OCI-LY7 (cell line): Measurements from ENCODE around the gene DHODH. TPM values are rescaled to one million over a fixed set of nuclear protein-coding genes. Genes with fewer than 3 reads are reported as not detected.

ENCODE experiments used
- BruUV-seq: library from RNA; stranded (reverse); fragments of 400-500 nt; replicated peaks from 2 replicates; lab custom pipeline; 2021; lab: Mats Ljungman, UMichigan
- CTCF ChIA-PET: fragments of 300-600 bp; sonication (Branson Sonifier 250); formaldehyde crosslinking; loops from one replicate; lab custom pipeline; 2022; ENCODE audit warnings: antibody characterized with exemption; ENCODE audit not compliant: unreplicated experiment; lab: Charles Lee
- POLR2A ChIA-PET: fragments of 300-600 bp; sonication (Branson Sonifier 250); formaldehyde crosslinking; loops from one replicate; lab custom pipeline; 2022; ENCODE audit warnings: antibody characterized with exemption; lab: Charles Lee
- DNase-seq: peaks from one replicate; pipeline ENCODE4 v3.0.0-alpha.2; 2015; ENCODE audit warnings: low spot score
- H2AFZ ChIP-seq: fragments of 200-600 bp; sonication (generic), shearing (Covaris generic); 2 replicates; pipeline ENCODE4 v1.6.1; 2014; ENCODE audit warnings: mild to moderate bottlenecking, antibody characterized with exemption, low read length, moderate library complexity
- H3K27ac ChIP-seq: fragments of 200-600 bp; sonication (generic); 2 replicates; pipeline ENCODE4 v1.5.1; 2014; ENCODE audit warnings: mixed run types, low read depth, mild to moderate bottlenecking, moderate library complexity, low read length, inconsistent platforms; ENCODE audit not compliant: poor library complexity, severe bottlenecking
- H3K36me3 ChIP-seq: fragments of 200-600 bp; sonication (generic); 2 replicates; pipeline ENCODE4 v1.6.1; 2014; ENCODE audit warnings: mild to moderate bottlenecking, antibody characterized with exemption, low read length, moderate library complexity, mixed read lengths; ENCODE audit not compliant: insufficient read depth
- H3K4me1 ChIP-seq: fragments of 200-600 bp; sonication (generic); 2 replicates; pipeline ENCODE4 v1.5.1; 2014; ENCODE audit warnings: mild to moderate bottlenecking, low read length; ENCODE audit not compliant: insufficient read depth, poor library complexity, severe bottlenecking
- H3K4me2 ChIP-seq: fragments of 200-600 bp; sonication (generic); 2 replicates; pipeline ENCODE4 v1.6.1; 2014; ENCODE audit warnings: mild to moderate bottlenecking, low read length
- H3K4me3 ChIP-seq: fragments of 200-600 bp; sonication (generic); 2 replicates; pipeline ENCODE4 v1.5.1; 2014; ENCODE audit warnings: mild to moderate bottlenecking, low read depth, low read length; ENCODE audit not compliant: poor library complexity, severe bottlenecking
- H3K79me2 ChIP-seq: fragments of 200-600 bp; sonication (generic); 2 replicates; pipeline ENCODE4 v1.6.1; 2016; ENCODE audit warnings: low read depth, mild to moderate bottlenecking, low read length, moderate library complexity, mixed read lengths; ENCODE audit not compliant: insufficient read depth
- H3K9me2 ChIP-seq: fragments of 200-600 bp; sonication (generic); 2 replicates; pipeline ENCODE4 v1.6.1; 2016; ENCODE audit warnings: mild to moderate bottlenecking, low read length, mixed read lengths; ENCODE audit not compliant: insufficient read depth
- H3K9me3 ChIP-seq: fragments of 200-600 bp; sonication (generic); 2 replicates; pipeline ENCODE4 v1.6.1; 2014; ENCODE audit warnings: mild to moderate bottlenecking, mixed run types, low read length, mixed read lengths
- H4K20me1 ChIP-seq: fragments of 200-600 bp; sonication (generic); 2 replicates; pipeline ENCODE4 v1.6.1; 2014; ENCODE audit warnings: mild to moderate bottlenecking, antibody characterized with exemption, low read length, moderate library complexity, mixed read lengths; ENCODE audit not compliant: insufficient read depth
- CTCF ChIP-seq: fragments of 200-600 bp; sonication (generic); conservative IDR thresholded peaks from 2 replicates; pipeline ENCODE4 v1.5.1; 2014; ENCODE audit warnings: mild to moderate bottlenecking, antibody characterized with exemption, low read length, moderate library complexity, mixed read lengths
- EZH2phosphoT487 ChIP-seq: fragments of 200-600 bp; sonication (generic); IDR thresholded peaks from 2 replicates; pipeline ENCODE4 v1.6.1; 2018; ENCODE audit warnings: low read depth, borderline replicate concordance, mild to moderate bottlenecking, mixed run types, antibody characterized with exemption, low read length, moderate library complexity, mixed read lengths
- intact Hi-C: fragments of 100-400 bp; cut with micrococcal nuclease; formaldehyde crosslinking; loops from one replicate; pipeline ENCODE4 v1.10.0; 2022; ENCODE audit not compliant: unreplicated experiment
- total RNA-seq, 2 experiments: library from RNA; depleted of rRNA in 1 of 2; stranded (reverse); fragments of >200 nt in 1 of 2; shearing (Covaris generic) in 1 of 2; gene quantifications; 2 replicates each; pipeline ENCODE4 v1.2.3, GENCODE V29; 2014 to 2022

The DHODH gene
- total RNA-seq, 2 experiments from 2014 or later = 12.3 to 20.9 TPM

- H3K36me3 ChIP-seq = peaks cover 27% of the 10 kb centered on the region
- H4K20me1 ChIP-seq = no peaks in the 10 kb centered on the region
- H2AFZ ChIP-seq = no peak overlapping the region
- TF ChIP-seq CTCF (no peak), EZH2phosphoT487 (no peak)
- H3K79me2 ChIP-seq = no peaks in the 10 kb centered on the region
- BruUV-seq = no TSS peak
- no peaks in the 10 kb centered on the region for H3K9me2 ChIP-seq
- ChIA-PET CTCF (no interaction called here), POLR2A (no interaction called here)
- H3K4me1 ChIP-seq = no peaks in the 10 kb centered on the region
- no peak overlapping the region for H3K27ac ChIP-seq
- no peak overlapping the region for H3K4me2 ChIP-seq
- H3K4me3 ChIP-seq = no peak overlapping the region
- no peak for DNase-seq
- H3K9me3 ChIP-seq = no peaks in the 10 kb centered on the region
- intact Hi-C loops = no loop called here
These were observed 19.3 kb downstream of the DHODH start for GRCh38 chr16:72027669-72028378.

- no peaks in the 10 kb centered on the region for H3K9me3 ChIP-seq
- H3K4me1 ChIP-seq = no peaks in the 10 kb centered on the region
- DNase-seq = no peak
- CTCF ChIA-PET = no interaction called here
- H4K20me1 ChIP-seq = no peaks in the 10 kb centered on the region
- no peak overlapping the region for H3K4me2 ChIP-seq
- no peaks in the 10 kb centered on the region for H3K79me2 ChIP-seq
- H3K27ac ChIP-seq = no peak overlapping the region
- peaks cover 12% of the 10 kb centered on the region for H3K36me3 ChIP-seq
- H3K9me2 ChIP-seq = no peaks in the 10 kb centered on the region
- H2AFZ ChIP-seq = no peak overlapping the region
- no TSS peak for BruUV-seq
- no peak overlapping the region for H3K4me3 ChIP-seq
- TF ChIP-seq EZH2phosphoT487 (no peak), CTCF (no peak)
- intact Hi-C loops = no loop called here
- POLR2A ChIA-PET = no interaction called here
These were observed 21.2 kb downstream of the DHODH start for GRCh38 chr16:72029567-72030271.

- Histone ChIP-seq H3K9me2 (no peaks in the 10 kb centered on the region), H3K36me3 (no peaks in the 10 kb centered on the region), H3K27ac (no peak overlapping the region), H4K20me1 (no peaks in the 10 kb centered on the region), H3K4me2 (no peak overlapping the region), H3K79me2 (no peaks in the 10 kb centered on the region), H3K4me3 (no peak overlapping the region), H3K9me3 (no peaks in the 10 kb centered on the region), H2AFZ (no peak overlapping the region), H3K4me1 (no peaks in the 10 kb centered on the region)
- CTCF ChIA-PET = no interaction called here
- no peak for DNase-seq
- no TSS peak for BruUV-seq
- POLR2A ChIA-PET = no interaction called here
- intact Hi-C loops = no loop called here
- TF ChIP-seq CTCF (no peak), EZH2phosphoT487 (no peak)
These were observed 24.9 kb downstream of the DHODH start for GRCh38 chr16:72033437-72033836.
